Measurements from ENCODE around the gene TARBP2.
"Not testable (repeated sequence)": the region's sequence is repeated elsewhere in the genome, so short reads cannot be mapped to it uniquely, and the experiment has no call there.

The TARBP2 gene

GRCh38 chr12:53514628-53515290 lies 13.7 kb downstream of the TARBP2 start:
- Mint-ChIP-seq H3K9me3 (no peaks in the 10 kb centered on the region), H3K4me1 (no peaks in the 10 kb centered on the region), H3K36me3 (peaks cover 4% of the 10 kb centered on the region), H3K27me3 (no peaks in the 10 kb centered on the region), H3K4me3 (no peak overlapping the region), H3K27ac (peak overlapping the region; percentile 55)

GRCh38 chr12:53515291-53515680 lies 14.2 kb downstream of the TARBP2 start:
- Mint-ChIP-seq H3K27ac (peak overlapping the region; percentile 55), H3K4me1 (no peaks in the 10 kb centered on the region), H3K27me3 (no peaks in the 10 kb centered on the region), H3K4me3 (no peak overlapping the region), H3K36me3 (peaks cover 6% of the 10 kb centered on the region), H3K9me3 (no peaks in the 10 kb centered on the region)

GRCh38 chr12:53516758-53517455 lies 15.8 kb downstream of the TARBP2 start:
- H3K9me3 Mint-ChIP-seq = no peaks in the 10 kb centered on the region
- H3K4me1 Mint-ChIP-seq = no peaks in the 10 kb centered on the region
- no peaks in the 10 kb centered on the region for H3K27me3 Mint-ChIP-seq
- peak overlapping the region; percentile 70 for H3K27ac Mint-ChIP-seq
- no peak overlapping the region for H3K4me3 Mint-ChIP-seq
- H3K36me3 Mint-ChIP-seq = peaks cover 8% of the 10 kb centered on the region

GRCh38 chr12:53518381-53518780 lies 17.3 kb downstream of the TARBP2 start:
- no peaks in the 10 kb centered on the region for H3K4me1 Mint-ChIP-seq
- H3K27me3 Mint-ChIP-seq = no peaks in the 10 kb centered on the region
- H3K36me3 Mint-ChIP-seq = peaks cover 7% of the 10 kb centered on the region
- no peak overlapping the region for H3K4me3 Mint-ChIP-seq
- H3K9me3 Mint-ChIP-seq = no peaks in the 10 kb centered on the region
- no peak overlapping the region for H3K27ac Mint-ChIP-seq

DNA sequence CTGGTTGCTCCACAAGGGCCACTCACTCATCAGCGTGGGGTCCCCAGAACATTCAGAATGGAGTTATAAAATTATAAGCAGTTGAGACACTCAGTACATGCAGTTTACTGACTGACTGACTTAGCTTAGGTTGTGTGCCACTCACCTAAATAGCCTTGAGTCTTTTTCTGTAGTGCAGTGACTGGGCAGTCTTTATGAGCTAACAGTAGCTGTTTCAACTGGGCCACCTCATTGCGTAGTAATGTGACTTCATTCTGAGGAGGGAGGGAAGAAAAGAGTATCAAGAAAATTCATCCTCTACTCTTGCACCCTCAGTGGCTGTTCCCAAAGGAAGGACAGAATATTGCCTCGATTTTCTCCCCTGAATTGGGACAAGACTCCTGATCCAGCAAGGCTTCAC lies 22.0 kb downstream of the TARBP2 start:
- no peak overlapping the region for H3K27ac Mint-ChIP-seq
- H3K9me3 Mint-ChIP-seq = no peaks in the 10 kb centered on the region
- H3K4me3 Mint-ChIP-seq = no peak overlapping the region
- no peaks in the 10 kb centered on the region for H3K4me1 Mint-ChIP-seq
- H3K36me3 Mint-ChIP-seq = peaks cover 7% of the 10 kb centered on the region
- no peaks in the 10 kb centered on the region for H3K27me3 Mint-ChIP-seq

- no peaks in the 10 kb centered on the region for H3K9me3 Mint-ChIP-seq
- H3K4me1 Mint-ChIP-seq = no peaks in the 10 kb centered on the region
- no peaks in the 10 kb centered on the region for H3K27me3 Mint-ChIP-seq
- H3K27ac Mint-ChIP-seq = no peak overlapping the region
- peaks cover 7% of the 10 kb centered on the region for H3K36me3 Mint-ChIP-seq
- H3K4me3 Mint-ChIP-seq = no peak overlapping the region
These were observed 23.4 kb downstream of the TARBP2 start for GRCh38 chr12:53524476-53524875.

DNA sequence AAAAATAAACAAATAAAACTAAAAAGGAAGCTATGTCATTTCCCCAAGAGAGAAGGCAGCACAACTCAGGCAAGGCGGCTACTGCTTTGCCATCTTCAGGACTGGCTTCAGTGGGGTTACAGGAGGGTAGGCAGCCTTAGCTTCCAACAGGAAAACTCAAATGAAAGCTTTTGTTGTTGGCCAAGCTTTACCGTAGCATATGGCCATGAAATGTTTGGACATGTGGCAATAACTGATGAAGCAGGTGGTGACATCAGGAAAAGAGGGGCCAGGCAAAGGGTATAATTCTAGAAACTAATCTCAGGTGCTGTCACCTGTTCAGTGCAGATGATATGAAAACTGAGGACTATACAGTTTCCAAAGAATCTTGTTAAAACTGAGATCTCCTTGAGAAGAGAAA lies 29.0 kb downstream of the TARBP2 start:
- no peaks in the 10 kb centered on the region for H3K9me3 Mint-ChIP-seq
- no peaks in the 10 kb centered on the region for H3K27me3 Mint-ChIP-seq
- H3K36me3 Mint-ChIP-seq = peaks cover 12% of the 10 kb centered on the region
- H3K4me1 Mint-ChIP-seq = no peaks in the 10 kb centered on the region
- H3K27ac Mint-ChIP-seq = no peak overlapping the region
- H3K4me3 Mint-ChIP-seq = no peak overlapping the region

DNA sequence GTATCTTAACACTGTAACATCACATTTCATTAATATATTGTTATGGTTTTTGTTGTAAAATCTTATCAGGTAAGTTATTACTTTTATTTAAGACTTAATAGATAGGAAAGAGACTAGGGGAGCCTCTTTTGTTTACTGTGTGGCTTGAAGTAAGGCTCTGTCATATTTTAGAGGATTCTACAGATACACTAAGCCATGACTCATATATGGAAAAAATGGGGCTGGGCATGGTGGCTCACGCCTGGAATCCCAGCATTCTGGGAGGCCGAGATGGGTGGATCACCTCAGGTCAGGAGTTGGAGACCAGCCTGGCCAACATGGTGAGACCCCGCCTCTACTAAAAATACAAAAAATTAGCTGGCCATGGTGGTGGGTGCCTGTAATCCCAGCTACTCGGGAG lies 29.8 kb downstream of the TARBP2 start:
- H3K4me3 Mint-ChIP-seq = no peak overlapping the region
- H3K27me3 Mint-ChIP-seq = no peaks in the 10 kb centered on the region
- no peaks in the 10 kb centered on the region for H3K9me3 Mint-ChIP-seq
- H3K27ac Mint-ChIP-seq = no peak overlapping the region
- no peaks in the 10 kb centered on the region for H3K4me1 Mint-ChIP-seq
- peaks cover 11% of the 10 kb centered on the region for H3K36me3 Mint-ChIP-seq

DNA sequence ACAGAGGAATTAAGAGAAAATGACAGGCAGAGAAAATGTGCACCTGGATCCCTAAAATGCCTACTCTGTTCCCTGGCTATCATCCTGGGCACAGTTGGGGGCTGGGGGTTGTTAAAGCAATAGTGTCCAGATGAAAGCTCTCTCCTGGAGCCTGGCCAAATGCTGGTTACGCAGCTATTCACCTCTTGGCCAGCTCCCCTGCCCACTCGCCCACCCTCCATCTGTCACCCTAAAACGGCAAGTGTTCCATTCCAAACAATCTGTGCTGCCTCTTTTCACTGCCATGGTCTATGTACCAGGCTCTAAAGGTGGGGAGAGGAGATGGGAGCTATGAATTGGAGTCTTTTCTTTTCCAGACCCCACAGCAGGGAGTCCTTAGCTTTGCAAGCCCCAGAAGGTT lies 30.9 kb downstream of the TARBP2 start:
- Mint-ChIP-seq H3K36me3 (peaks cover 11% of the 10 kb centered on the region), H3K4me3 (no peak overlapping the region), H3K9me3 (no peaks in the 10 kb centered on the region), H3K27ac (no peak overlapping the region), H3K4me1 (no peaks in the 10 kb centered on the region), H3K27me3 (no peaks in the 10 kb centered on the region)

DNA sequence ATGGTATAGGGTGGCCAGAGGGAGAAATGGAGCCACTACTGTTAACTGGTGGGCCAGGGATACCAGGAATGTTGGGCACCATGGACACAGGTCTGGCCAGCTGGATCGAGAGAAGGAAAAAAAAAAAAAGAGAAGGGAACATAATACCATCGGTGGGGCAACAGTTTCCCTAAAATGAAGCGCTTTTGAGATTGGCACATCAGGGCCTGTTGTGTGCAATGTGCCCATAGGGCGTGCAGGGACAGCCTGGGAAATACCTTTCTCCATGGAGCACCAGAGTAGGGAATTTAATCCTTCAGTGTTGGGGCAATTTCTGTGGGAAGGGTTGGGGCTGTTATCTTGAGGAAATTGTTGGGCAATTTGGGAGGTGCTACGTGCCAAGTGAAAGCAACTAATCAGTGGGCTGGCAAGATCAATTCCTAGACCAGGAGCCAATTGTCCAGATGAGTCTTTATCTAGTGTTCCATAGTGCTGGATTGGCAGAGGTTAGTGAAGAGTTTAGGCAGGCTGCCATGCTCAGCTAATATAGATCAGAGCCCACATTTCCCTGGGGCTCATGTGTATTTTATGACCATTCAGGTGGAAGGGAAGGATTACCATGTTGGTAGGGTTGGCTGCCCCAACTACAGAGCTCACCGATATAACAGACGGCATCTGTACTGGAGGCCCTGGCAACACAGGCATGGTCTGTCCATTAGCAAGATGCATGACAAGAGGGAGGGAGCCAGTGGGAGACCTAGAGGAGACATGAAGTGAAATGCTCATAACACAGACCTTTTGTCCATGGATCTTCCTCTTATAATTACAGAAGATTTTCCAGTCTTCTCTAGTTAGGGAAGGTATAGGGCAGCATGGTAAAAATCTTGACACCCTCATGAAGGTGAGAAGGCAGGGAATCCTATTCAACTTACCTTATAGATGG lies 31.7 kb downstream of the TARBP2 start:
- Mint-ChIP-seq H3K36me3 (peaks cover 11% of the 10 kb centered on the region), H3K27ac (no peak overlapping the region)

DNA sequence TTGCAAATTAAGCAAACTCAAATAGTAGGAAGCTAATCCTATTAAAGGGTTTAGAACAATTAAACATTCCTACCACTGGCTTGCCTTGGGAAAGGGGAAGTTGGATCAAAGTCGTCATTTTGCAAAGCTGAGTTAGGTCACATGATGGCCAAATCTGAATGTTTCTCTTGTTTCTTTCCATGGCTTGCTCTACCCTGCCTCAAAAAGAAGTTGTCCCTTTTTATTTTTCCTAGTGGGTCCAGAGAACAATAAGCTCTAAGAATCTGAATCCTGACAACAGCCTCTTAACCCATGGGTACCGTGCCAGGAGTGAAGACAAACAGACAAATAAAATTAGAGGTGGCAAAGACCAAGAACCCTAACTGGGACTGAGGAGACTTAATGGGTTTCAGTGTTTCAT lies 32.4 kb downstream of the TARBP2 start:
- H3K36me3 Mint-ChIP-seq = peaks cover 11% of the 10 kb centered on the region

More for the DNA sequence above, 31.7 kb downstream of the TARBP2 start:
- Mint-ChIP-seq H3K4me3 (no peak overlapping the region), H3K4me1 (no peaks in the 10 kb centered on the region), H3K27me3 (no peaks in the 10 kb centered on the region), H3K9me3 (no peaks in the 10 kb centered on the region)

DNA sequence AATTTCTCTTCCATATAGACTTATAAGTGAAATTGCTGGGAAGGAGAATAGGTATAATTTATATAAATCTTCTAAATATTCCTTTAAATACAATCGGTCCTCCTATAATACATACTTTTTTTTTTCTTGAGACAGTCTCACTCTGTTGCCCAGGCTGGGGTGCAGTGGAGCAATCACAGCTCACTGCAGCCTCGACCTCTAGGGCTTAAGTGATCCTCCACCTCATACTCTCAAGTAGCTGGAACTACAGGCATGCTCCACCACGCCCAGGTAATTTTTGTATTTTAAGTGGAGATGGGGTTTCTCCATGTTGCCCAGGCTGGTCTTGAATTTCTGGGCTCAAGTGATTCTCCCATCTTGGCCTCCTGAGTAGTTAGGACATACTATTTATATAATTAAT lies 35.9 kb downstream of the TARBP2 start:
- Mint-ChIP-seq H3K36me3 (peaks cover 11% of the 10 kb centered on the region), H3K9me3 (no peaks in the 10 kb centered on the region), H3K27me3 (no peaks in the 10 kb centered on the region), H3K27ac (no peak overlapping the region), H3K4me3 (no peak overlapping the region), H3K4me1 (no peaks in the 10 kb centered on the region)

More for the DNA sequence above, 32.4 kb downstream of the TARBP2 start:
- no peak overlapping the region for H3K4me3 Mint-ChIP-seq
- no peaks in the 10 kb centered on the region for H3K4me1 Mint-ChIP-seq
- no peaks in the 10 kb centered on the region for H3K27me3 Mint-ChIP-seq
- H3K27ac Mint-ChIP-seq = no peak overlapping the region
- no peaks in the 10 kb centered on the region for H3K9me3 Mint-ChIP-seq

DNA sequence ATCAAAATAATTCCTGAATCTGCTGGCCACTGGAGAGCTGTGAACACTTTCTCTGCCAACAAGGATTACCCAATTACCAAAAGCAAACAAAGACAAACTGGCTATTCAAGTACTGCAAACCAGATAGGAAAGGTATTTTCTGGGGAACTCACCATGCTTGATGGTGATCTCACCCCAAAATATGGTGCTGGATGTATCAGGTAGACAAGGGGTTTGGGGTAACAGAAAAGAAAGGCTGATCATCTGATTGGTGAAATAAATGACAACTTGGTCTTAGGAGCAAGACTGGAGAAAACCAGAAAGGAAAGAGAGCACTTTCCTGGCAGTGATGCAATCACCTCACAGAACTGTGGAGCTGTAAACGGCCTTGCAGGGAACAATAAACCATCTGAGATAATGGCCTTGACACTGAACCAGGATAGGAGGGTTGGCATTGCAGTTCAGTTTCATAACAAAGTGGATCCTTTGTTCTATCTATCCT lies 37.2 kb downstream of the TARBP2 start:
- Mint-ChIP-seq H3K4me1 (peaks cover 1% of the 10 kb centered on the region), H3K27me3 (no peaks in the 10 kb centered on the region), H3K4me3 (no peak overlapping the region), H3K36me3 (peaks cover 5% of the 10 kb centered on the region), H3K9me3 (no peaks in the 10 kb centered on the region), H3K27ac (no peak overlapping the region)

GRCh38 chr12:53539526-53539925 lies 38.4 kb downstream of the TARBP2 start:
- Mint-ChIP-seq H3K27me3 (no peaks in the 10 kb centered on the region), H3K4me3 (no peak overlapping the region), H3K36me3 (peaks cover 3% of the 10 kb centered on the region)

GRCh38 chr12:53543539-53543938 lies 42.5 kb downstream of the TARBP2 start:
- Mint-ChIP-seq H3K4me3 (no peak overlapping the region), H3K27me3 (no peaks in the 10 kb centered on the region)

More at GRCh38 chr12:53539526-53539925, 38.4 kb downstream of the TARBP2 start:
- Mint-ChIP-seq H3K9me3 (no peaks in the 10 kb centered on the region), H3K4me1 (peaks cover 12% of the 10 kb centered on the region), H3K27ac (no peak overlapping the region)

GRCh38 chr12:53548354-53548753 lies 47.3 kb downstream of the TARBP2 start:
- not testable (repeated sequence) for H3K27me3 Mint-ChIP-seq, H3K4me3 Mint-ChIP-seq, H3K36me3 Mint-ChIP-seq, H3K27ac Mint-ChIP-seq, H3K9me3 Mint-ChIP-seq
- H3K4me1 Mint-ChIP-seq = peaks cover 28% of the 10 kb centered on the region

More at GRCh38 chr12:53543539-53543938, 42.5 kb downstream of the TARBP2 start:
- Mint-ChIP-seq H3K36me3 (no peaks in the 10 kb centered on the region), H3K9me3 (no peaks in the 10 kb centered on the region), H3K27ac (peak overlapping the region; percentile 19), H3K4me1 (peaks cover 20% of the 10 kb centered on the region)

Data from activated naive CD4-positive, alpha-beta T cell treated with anti-CD3 and anti-CD28 coated beads, Interleukin-2, amount 50 U/mL, for 24 hours (primary cell).